ENCODE results near the gene APOLD1. TPM values are rescaled to one million over a fixed set of nuclear protein-coding genes. Genes with fewer than 3 reads are reported as not detected.

Gene APOLD1
- total RNA-seq, 1 experiment from 2014 or later: 5.3 TPM

GRCh38 chr12:12790956-12791355, 5.5 kb downstream of the APOLD1 start:
- Mint-ChIP-seq H3K4me1 (ENCODE audit: low read depth, unreplicated experiment) (peaks cover 58% of the 10 kb centered on the region), H3K27me3 (ENCODE audit: unreplicated experiment) (no peaks in the 10 kb centered on the region)
- BruUV-seq (replicated peaks): no TSS peak

GRCh38 chr12:12791756-12792369, 6.4 kb downstream of the APOLD1 start:
- intact Hi-C loops (cut with micrococcal nuclease; ENCODE audit: unreplicated experiment): no loop called here
- no peaks in the 10 kb centered on the region for H3K9me3 Mint-ChIP-seq (ENCODE audit: low read depth, unreplicated experiment)
- H3K27ac Mint-ChIP-seq (ENCODE audit: unreplicated experiment): peak overlapping the region; percentile 42
- DNase-seq: peak; percentile 31
- CTCF ChIA-PET: interaction anchor here (0.8 to 1.5 kb wide), 4 partner anchors 12 to 135 kb away, joined by 3 to 5 read pairs (median 4); no protein-coding TSS in a partner anchor
- no TSS peak for BruUV-seq (replicated peaks)
- no peak overlapping the region for H3K4me3 Mint-ChIP-seq (ENCODE audit: low read depth, unreplicated experiment)
- TF ChIP-seq CTCF (IDR thresholded peaks at IDR 0.05; ENCODE audit: unreplicated experiment): no peak
- peaks cover 12% of the 10 kb centered on the region for H3K36me3 Mint-ChIP-seq (ENCODE audit: insufficient read depth, unreplicated experiment)
- H3K27me3 Mint-ChIP-seq (ENCODE audit: unreplicated experiment): no peaks in the 10 kb centered on the region
- peaks cover 66% of the 10 kb centered on the region for H3K4me1 Mint-ChIP-seq (ENCODE audit: low read depth, unreplicated experiment)

More at GRCh38 chr12:12790956-12791355, 5.5 kb downstream of the APOLD1 start:
- Mint-ChIP-seq H3K4me3 (ENCODE audit: low read depth, unreplicated experiment) (peak overlapping the region; percentile 30), H3K36me3 (ENCODE audit: insufficient read depth, unreplicated experiment) (peaks cover 15% of the 10 kb centered on the region), H3K27ac (ENCODE audit: unreplicated experiment) (peak overlapping the region; percentile 42), H3K9me3 (ENCODE audit: low read depth, unreplicated experiment) (no peaks in the 10 kb centered on the region)
- CTCF ChIA-PET: interaction anchor here (1.0 to 2.7 kb wide), 2 partner anchors 13 to 22 kb away, joined by 4 to 17 read pairs; partner anchors contain the start of gene DDX47
- intact Hi-C loops (cut with micrococcal nuclease; ENCODE audit: unreplicated experiment): no loop called here
- DNase-seq: no peak
- no peak for TF ChIP-seq CTCF (IDR thresholded peaks at IDR 0.05; ENCODE audit: unreplicated experiment)

GRCh38 chr12:12792421-12792820, 7.0 kb downstream of the APOLD1 start:
- peaks cover 9% of the 10 kb centered on the region for H3K36me3 Mint-ChIP-seq (ENCODE audit: insufficient read depth, unreplicated experiment)
- BruUV-seq (replicated peaks): no TSS peak
- H3K27me3 Mint-ChIP-seq (ENCODE audit: unreplicated experiment): no peaks in the 10 kb centered on the region
- intact Hi-C loops (cut with micrococcal nuclease; ENCODE audit: unreplicated experiment): no loop called here
- CTCF ChIA-PET: interaction anchor here (0.8 to 1.5 kb wide), 4 partner anchors 11 to 56 kb away, joined by 3 to 6 read pairs (median 4); no protein-coding TSS in a partner anchor
- no peak overlapping the region for H3K4me3 Mint-ChIP-seq (ENCODE audit: low read depth, unreplicated experiment)
- no peaks in the 10 kb centered on the region for H3K9me3 Mint-ChIP-seq (ENCODE audit: low read depth, unreplicated experiment)
- H3K4me1 Mint-ChIP-seq (ENCODE audit: low read depth, unreplicated experiment): peaks cover 67% of the 10 kb centered on the region
- H3K27ac Mint-ChIP-seq (ENCODE audit: unreplicated experiment): peak overlapping the region; percentile 42
- DNase-seq: no peak
- TF ChIP-seq CTCF (IDR thresholded peaks at IDR 0.05; ENCODE audit: unreplicated experiment): no peak

DNA sequence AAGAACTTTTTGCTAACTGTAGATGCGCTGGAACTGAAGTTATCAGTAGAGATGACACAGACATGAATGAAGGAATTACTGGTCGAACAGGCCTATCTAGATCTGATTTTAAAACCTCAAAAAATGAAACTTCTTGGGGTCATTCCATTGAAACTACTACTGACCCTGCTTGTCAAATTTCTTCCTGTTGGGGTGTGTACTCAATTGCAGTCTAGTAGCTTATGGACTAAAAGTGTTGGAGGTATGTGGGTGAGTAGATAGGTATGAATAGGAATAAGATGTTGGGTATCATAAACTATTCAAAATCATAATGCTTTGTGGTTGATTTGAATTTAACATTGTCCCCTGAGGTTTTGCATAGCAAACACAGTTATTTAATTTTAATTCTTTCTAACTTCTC, 9.2 kb downstream of the APOLD1 start:
- H3K27ac Mint-ChIP-seq (ENCODE audit: unreplicated experiment): peak overlapping the region; percentile 50
- CTCF ChIA-PET: interaction anchor here (0.6 to 1.5 kb wide), 3 partner anchors 9 to 227 kb away, joined by 3 to 6 read pairs (median 3); no protein-coding TSS in a partner anchor

More for the DNA sequence above, 9.2 kb downstream of the APOLD1 start:
- H3K27me3 Mint-ChIP-seq (ENCODE audit: unreplicated experiment): no peaks in the 10 kb centered on the region
- no TSS peak for BruUV-seq (replicated peaks)
- no peaks in the 10 kb centered on the region for H3K36me3 Mint-ChIP-seq (ENCODE audit: insufficient read depth, unreplicated experiment)
- intact Hi-C loops (cut with micrococcal nuclease; ENCODE audit: unreplicated experiment): no loop called here
- no peak overlapping the region for H3K4me3 Mint-ChIP-seq (ENCODE audit: low read depth, unreplicated experiment)
- H3K9me3 Mint-ChIP-seq (ENCODE audit: low read depth, unreplicated experiment): peaks cover 4% of the 10 kb centered on the region
- DNase-seq: no peak
- peaks cover 49% of the 10 kb centered on the region for H3K4me1 Mint-ChIP-seq (ENCODE audit: low read depth, unreplicated experiment)
- TF ChIP-seq CTCF (IDR thresholded peaks at IDR 0.05; ENCODE audit: unreplicated experiment): no peak

All from Calu3 (cell line).